Activated naive CD4-positive, alpha-beta T cell treated with anti-CD3 and anti-CD28 coated beads, Interleukin-2, amount 50 U/mL, for 72 hours (primary cell): ENCODE measurements around the gene CAPN15. TPM values are rescaled to one million over a fixed set of nuclear protein-coding genes. Genes with fewer than 3 reads are reported as not detected.
A peak's percentile ranks its signal among the peaks of the same experiment; 100 is the strongest.

Source experiments
- ATAC-seq, 2 donors: fragments of 150-1000 bp; cut with Tn5 transposase; 2 replicates each; pipeline ENCODE4 v1.10.0; 2021; ENCODE audit warnings: mild to moderate bottlenecking in 2 of 2, moderate library complexity in 2 of 2
- DNase-seq, 2 donors: peaks; one replicate each; pipeline ENCODE4 v3.0.0; 2021 to 2022; ENCODE audit warnings: low spot score in 2 of 2
- H3K27ac Mint-ChIP-seq, 2 donors: one replicate each; pipeline ENCODE4 v1.8.0; 2022; ENCODE audit warnings: mild to moderate bottlenecking in 2 of 2, mixed read lengths in 2 of 2
- H3K36me3 Mint-ChIP-seq, 2 donors: one replicate each; pipeline ENCODE4 v1.8.0; 2022; ENCODE audit warnings: mixed read lengths in 2 of 2
- H3K9me3 Mint-ChIP-seq, 2 donors: one replicate each; pipeline ENCODE4 v1.8.0; 2022; ENCODE audit warnings: mixed read lengths in 2 of 2
- total RNA-seq, 2 donors: library from RNA; stranded (reverse); gene quantifications; one replicate each; pipeline ENCODE4 v1.2.3, GENCODE V29; 2022

CAPN15 gene
- total RNA-seq, 2 donors from 2014 or later = 55.5 to 76.5 TPM

DNA sequence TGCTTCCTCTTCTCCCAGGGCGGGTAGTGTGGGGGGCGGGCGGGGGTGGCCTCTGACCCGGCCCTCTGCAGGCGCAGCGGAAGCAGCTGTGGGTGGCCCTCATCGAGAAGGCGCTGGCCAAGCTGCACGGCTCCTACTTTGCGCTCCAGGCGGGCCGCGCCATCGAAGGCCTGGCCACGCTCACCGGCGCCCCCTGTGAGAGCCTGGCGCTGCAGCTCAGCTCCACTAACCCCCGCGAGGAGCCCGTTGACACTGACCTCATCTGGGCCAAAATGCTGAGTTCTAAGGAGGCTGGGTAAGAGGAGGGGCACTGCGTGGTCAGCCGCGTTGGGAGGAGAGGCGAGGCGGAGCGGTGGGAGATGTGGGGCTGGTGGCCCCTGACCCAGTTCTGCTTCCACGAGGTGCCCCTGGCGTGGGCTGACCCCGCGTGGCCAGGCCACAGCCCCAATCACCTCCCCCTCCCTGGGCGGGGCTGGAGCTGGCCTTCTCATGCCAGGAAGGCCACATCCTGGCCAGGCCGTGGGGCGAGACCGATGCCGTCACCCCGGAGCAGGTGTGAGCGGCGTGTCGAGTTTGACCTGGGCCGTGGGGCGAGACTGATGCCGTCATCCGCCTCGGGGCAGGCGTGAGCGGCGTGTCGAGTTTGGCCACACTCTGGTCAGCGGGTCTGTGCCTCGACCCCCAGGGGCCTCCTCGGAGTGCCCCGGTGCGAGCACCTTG lies 22.2 kb downstream of the CAPN15 start:
- ATAC-seq (no peak), DNase-seq (no peak)
- no peak overlapping the region for H3K27ac Mint-ChIP-seq
- no peaks in the 10 kb centered on the region for H3K36me3 Mint-ChIP-seq
- H3K9me3 Mint-ChIP-seq = no peaks in the 10 kb centered on the region

DNA sequence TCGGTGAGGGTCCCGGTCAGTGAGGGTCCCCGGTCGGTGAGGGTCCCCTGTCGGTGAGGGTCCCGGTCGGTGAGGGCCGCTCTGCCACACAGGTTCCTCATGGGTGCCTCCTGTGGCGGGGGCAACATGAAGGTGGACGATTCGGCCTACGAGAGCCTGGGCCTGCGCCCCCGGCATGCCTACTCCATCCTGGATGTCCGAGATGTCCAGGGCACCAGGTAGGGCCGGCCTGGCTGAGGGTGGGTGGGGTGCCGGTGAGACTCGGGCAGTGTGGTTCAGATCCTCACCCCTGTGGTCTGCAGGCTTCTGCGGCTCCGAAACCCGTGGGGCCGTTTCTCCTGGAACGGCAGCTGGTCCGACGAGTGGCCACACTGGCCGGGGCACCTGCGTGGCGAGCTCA lies 23.7 kb downstream of the CAPN15 start:
- no peaks in the 10 kb centered on the region for H3K36me3 Mint-ChIP-seq
- ATAC-seq = no peak

GRCh38 chr16:552171-552570 lies 24.7 kb downstream of the CAPN15 start:
- Mint-ChIP-seq H3K36me3 (no peaks in the 10 kb centered on the region), H3K9me3 (no peaks in the 10 kb centered on the region), H3K27ac (no peak overlapping the region)
- ATAC-seq (no peak), DNase-seq (no peak)

More for the DNA sequence above, 23.7 kb downstream of the CAPN15 start:
- no peaks in the 10 kb centered on the region for H3K9me3 Mint-ChIP-seq
- H3K27ac Mint-ChIP-seq = no peak overlapping the region
- no peak for DNase-seq

GRCh38 chr16:553601-554296 lies 26.2 kb downstream of the CAPN15 start:
- DNase-seq (no peak), ATAC-seq (no peak)
- Mint-ChIP-seq H3K27ac (no peak overlapping the region), H3K36me3 (no peaks in the 10 kb centered on the region), H3K9me3 (no peaks in the 10 kb centered on the region)

GRCh38 chr16:554297-554621 lies 26.7 kb downstream of the CAPN15 start:
- H3K36me3 Mint-ChIP-seq = no peaks in the 10 kb centered on the region
- no peaks in the 10 kb centered on the region for H3K9me3 Mint-ChIP-seq
- ATAC-seq = no peak
- no peak overlapping the region for H3K27ac Mint-ChIP-seq
- no peak for DNase-seq

GRCh38 chr16:554640-555365 lies 27.3 kb downstream of the CAPN15 start:
- Mint-ChIP-seq H3K9me3 (no peaks in the 10 kb centered on the region), H3K27ac (no peak overlapping the region), H3K36me3 (no peaks in the 10 kb centered on the region)
- no peak for DNase-seq
- no peak for ATAC-seq

GRCh38 chr16:555528-556473 lies 28.3 kb downstream of the CAPN15 start:
- H3K9me3 Mint-ChIP-seq = no peaks in the 10 kb centered on the region
- no peak overlapping the region for H3K27ac Mint-ChIP-seq
- H3K36me3 Mint-ChIP-seq = no peaks in the 10 kb centered on the region

GRCh38 chr16:556474-557173 lies 29.1 kb downstream of the CAPN15 start:
- DNase-seq (no peak), ATAC-seq (no peak)
- H3K36me3 Mint-ChIP-seq = no peaks in the 10 kb centered on the region
- H3K27ac Mint-ChIP-seq = no peak overlapping the region
- H3K9me3 Mint-ChIP-seq = no peaks in the 10 kb centered on the region

More at GRCh38 chr16:555528-556473, 28.3 kb downstream of the CAPN15 start:
- no peak for ATAC-seq
- DNase-seq = no peak

- DNase-seq (no peak), ATAC-seq (peak in 1 of 2 donors; percentile 8)
- Mint-ChIP-seq H3K9me3 (no peaks in the 10 kb centered on the region), H3K36me3 (no peaks in the 10 kb centered on the region), H3K27ac (no peak overlapping the region)
Observed at GRCh38 chr16:557463-558297, 30.2 kb downstream of the CAPN15 start.

DNA sequence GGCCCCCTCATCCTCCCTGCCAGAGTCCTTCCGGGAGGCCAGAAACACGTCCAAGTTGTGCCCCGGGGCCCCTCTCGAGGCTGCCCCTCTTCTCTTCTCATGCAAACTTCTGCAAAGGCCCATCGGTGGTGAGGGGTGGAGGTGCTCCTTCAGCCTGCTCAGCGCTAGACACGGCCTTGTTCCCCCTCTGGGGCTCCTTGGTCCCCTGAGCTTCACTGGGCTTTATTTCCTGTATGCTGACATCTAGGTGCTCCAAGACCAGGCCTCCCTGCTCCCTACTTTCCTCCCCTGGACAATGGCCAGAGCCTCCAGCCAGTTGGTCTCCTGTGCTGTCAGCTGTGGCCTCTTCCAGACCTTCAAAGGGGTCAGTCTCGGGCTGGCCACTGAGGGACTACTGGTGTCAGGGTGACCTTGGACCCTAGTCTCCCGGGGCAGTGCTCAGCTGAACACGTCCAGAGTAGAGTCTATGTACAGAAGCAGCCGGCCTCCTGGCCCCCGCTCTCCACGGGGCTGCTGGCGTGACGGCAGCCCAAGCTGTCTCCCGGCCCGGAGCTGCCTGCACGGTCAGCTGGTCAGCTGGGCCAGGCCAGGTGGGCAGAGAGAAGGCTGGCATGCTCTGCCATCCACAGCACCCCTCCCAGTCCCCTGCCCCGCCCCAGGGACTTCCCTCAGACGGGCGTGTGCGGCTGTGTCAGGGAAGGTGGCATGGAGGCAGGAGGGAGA lies 30.9 kb downstream of the CAPN15 start:
- peak in 1 of 2 donors; percentile 23 for ATAC-seq
- H3K9me3 Mint-ChIP-seq = no peaks in the 10 kb centered on the region
- no peaks in the 10 kb centered on the region for H3K36me3 Mint-ChIP-seq
- no peak for DNase-seq
- no peak overlapping the region for H3K27ac Mint-ChIP-seq

- Mint-ChIP-seq H3K27ac (no peak overlapping the region), H3K36me3 (no peaks in the 10 kb centered on the region), H3K9me3 (no peaks in the 10 kb centered on the region)
- DNase-seq = no peak
- ATAC-seq = no peak
Observed at GRCh38 chr16:559021-559380, 31.5 kb downstream of the CAPN15 start.

- DNase-seq (no peak), ATAC-seq (no peak)
- no peak overlapping the region for H3K27ac Mint-ChIP-seq
- no peaks in the 10 kb centered on the region for H3K36me3 Mint-ChIP-seq
- no peaks in the 10 kb centered on the region for H3K9me3 Mint-ChIP-seq
Observed at GRCh38 chr16:559411-560203, 32.1 kb downstream of the CAPN15 start.

GRCh38 chr16:560204-560700 lies 32.7 kb downstream of the CAPN15 start, which contains the start of gene PRR35:
Gene PRR35 (plus strand): TSS chr16:560394. CDS start chr16:563295, 2,901 bp downstream.
- ATAC-seq (no peak), DNase-seq (no peak)
- H3K9me3 Mint-ChIP-seq = no peaks in the 10 kb centered on the region
- H3K36me3 Mint-ChIP-seq = no peaks in the 10 kb centered on the region
- no peak within 1 kb of the TSS for H3K27ac Mint-ChIP-seq
